GM21529 (cell line): ENCODE measurements around the gene ALDOC.
A peak's percentile ranks its signal among the peaks of the same experiment; 100 is the strongest.
"Not testable (repeated sequence)": the region's sequence is repeated elsewhere in the genome, so short reads cannot be mapped to it uniquely, and the experiment has no call there.

Experiments
- ATAC-seq: cut with Tn5 transposase; IDR thresholded peaks from one replicate; pipeline ENCODE4 v1.9.1; 2021; ENCODE audit not compliant: unreplicated experiment

ALDOC gene

DNA sequence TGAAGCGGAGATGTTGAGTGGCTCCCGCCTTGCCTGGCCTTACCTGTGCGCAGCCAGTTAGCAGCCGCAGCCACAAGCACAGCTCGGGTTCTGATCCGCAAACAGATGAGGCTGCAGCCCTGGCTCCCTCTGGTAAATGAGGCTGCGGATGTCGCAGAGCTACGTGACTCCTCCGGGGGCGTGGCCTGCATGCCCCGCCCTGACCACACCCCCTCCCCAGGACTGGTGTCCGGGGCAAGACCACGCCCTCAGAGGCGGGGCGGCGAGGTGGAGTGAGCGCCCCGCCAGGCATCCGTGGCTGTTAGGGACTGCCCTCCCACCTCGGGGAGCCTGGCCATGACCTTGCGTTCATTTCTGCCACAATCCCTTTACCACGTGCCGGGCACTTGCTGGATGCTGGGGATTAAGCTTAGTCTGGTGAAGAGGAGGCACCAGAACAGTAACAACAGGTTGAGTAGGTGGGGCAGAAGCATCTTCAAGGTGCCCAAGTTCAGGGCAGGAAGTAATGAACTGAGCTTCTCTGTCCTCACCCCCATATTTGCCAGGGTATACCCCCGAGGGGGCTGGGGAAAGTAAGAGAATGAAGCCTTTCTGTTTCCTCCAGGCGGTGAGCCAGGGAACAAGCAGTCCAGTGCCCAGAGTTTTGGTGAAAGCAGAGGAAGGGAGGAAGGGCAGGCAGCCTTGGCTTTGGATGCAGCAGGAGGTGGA lies at the start of gene ALDOC:
ALDOC (minus strand) TSS at position 138 of the 708 bp plus-strand sequence. CDS start 1,363 bp downstream, outside the sequence.
- ATAC-seq: peak; percentile 77

GRCh38 chr17:28624148-28624547 lies 47.5 kb upstream of the ALDOC start:
- ATAC-seq: no peak

GRCh38 chr17:28623696-28624095 lies 47.0 kb upstream of the ALDOC start:
- no peak for ATAC-seq

DNA sequence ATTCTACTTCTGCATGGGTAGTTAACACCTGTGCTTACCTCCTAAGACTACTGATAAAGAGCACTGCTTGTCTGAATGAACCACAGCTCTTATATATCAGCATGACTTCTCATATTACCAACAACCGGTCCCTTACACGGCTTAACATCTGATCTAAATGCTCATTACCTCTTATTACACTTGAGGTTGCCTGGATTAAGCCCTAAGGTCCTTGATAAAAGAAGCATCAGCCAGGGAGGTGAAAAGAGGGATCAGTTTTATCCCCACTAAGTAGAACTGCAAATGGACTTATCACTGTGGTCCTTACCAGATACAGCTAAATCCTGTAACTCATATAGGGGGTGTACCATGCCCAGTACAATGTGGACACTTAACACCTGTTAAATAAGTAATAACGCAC lies 45.5 kb upstream of the ALDOC start:
- no peak for ATAC-seq

DNA sequence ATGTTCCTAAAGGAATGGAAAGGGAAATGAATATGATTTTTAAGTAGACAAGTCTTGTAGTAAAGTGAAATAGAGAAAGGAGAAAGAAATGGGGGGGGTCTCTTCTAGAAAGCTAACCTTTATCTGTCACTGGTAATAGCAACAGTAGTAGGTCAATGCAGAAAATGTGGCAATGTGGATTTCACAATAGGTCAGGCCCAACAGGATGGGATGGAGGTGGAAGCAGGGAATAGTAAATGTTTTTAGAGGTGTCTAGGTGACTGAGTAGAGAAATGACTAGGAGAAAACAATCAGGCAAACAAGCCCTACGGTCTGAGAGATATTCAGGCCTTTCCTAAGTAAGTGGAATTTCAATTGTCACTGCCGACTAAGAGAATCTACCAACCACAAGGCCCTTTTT lies 43.3 kb upstream of the ALDOC start:
- no peak for ATAC-seq

DNA sequence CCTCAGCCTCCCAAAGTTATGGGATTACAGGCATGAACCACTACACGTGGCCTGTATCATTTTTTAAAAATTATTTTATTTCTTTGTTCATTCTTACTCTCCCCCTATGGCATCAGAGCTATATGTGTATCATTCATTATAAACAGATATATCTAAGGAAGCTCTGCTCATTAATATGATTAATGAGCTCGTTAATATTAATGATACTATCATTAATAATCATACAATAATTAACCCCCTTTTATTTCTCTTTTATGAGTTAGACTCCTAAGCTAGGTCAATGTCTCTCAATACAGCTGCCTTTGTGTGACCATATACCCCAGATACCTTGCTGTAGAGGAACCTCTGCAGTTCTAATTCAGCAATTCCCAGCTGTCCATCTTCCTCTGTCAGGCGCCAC lies 41.8 kb upstream of the ALDOC start:
- ATAC-seq: no peak

GRCh38 chr17:28616281-28616680 lies 39.6 kb upstream of the ALDOC start:
- ATAC-seq: no peak

GRCh38 chr17:28615260-28615940 lies 38.7 kb upstream of the ALDOC start:
- ATAC-seq: no peak

DNA sequence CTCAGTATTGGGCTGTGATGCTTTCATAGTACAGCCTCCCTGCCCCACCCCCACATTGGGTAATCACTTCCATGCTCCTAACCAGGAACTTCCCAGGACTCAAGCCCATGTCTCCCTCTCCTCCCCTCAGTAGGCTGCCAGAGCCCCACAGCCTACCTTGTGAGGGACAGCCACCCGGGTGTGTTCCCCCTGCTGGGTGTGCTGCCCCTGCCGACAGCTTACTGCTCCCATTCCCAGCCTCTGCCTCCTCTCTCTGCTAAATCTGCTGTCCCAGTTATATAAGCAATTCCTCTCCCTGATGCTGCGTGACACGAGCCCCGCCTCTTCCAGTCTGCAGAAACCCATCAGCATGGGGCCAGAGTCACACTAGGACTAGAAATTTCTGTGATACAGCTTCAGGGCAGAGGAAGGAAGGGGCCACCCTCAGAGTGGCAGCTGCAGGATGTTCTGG lies 37.3 kb upstream of the ALDOC start, which contains the start of gene RSKR:
RSKR (minus strand) TSS at position 255 of the 451 bp plus-strand sequence; CDS start at position 231, 24 bp downstream.
- no peak for ATAC-seq

DNA sequence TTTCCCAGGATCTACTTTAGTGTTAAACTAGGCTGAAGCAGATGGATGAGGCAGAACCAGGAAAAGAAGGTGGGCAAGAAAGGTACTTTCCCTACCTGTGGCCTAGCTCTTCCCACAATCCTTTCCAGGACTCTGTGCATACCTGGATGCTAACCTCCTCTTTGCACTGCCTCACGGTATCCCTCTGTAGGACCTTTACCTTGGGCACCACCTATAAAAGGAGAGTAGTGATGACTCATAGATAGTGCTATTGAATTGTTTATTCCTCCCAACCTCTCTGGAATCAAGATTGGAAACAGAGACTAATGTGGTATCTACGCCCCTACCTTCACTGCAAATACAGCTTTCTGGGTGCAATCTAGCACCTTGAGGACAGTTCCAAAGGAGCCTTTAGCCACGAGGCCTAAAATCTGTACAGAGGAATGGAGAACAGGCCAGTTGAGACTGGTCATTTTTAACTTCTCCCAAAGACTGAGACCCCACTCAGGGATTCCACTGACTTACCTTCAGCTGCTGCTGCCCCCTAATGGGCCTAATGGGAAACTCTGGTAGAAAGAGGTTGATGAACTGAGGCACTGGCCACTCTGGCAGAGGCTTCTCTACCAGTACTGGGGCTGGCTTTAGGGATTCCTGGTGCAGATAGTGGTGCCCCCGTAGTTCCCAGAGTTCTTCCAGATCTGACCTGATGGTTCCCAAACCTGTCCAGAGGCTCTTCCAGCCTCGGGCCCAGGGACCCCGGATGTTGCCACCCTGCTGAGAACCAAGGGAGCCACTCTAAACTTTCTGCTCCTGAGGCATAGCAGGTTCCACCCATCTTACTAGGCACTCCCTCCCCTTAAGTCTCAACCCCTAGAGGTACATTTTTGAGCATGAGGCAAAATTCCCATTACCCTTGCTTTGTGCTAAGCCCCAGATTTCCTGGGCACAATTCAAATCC lies 36.5 kb upstream of the ALDOC start:
- no peak for ATAC-seq

DNA sequence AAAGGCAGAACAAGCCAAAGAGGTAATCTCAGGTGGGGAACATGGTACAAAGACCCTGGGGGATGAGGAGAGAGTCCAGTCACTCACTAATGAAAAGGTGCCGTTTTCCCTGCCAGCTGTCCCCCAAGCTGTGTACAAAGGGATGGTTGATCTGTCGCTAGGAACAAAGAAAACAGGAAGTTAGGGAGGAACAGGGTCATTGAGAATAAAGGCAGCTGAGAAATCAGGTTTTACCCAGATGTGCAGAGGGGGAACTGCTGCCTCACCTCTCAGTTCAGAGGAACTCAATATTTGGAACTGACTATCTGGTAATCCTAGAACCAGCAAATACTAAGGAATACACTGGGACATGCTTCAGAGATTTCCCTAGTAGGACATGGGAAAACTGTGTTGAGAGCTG lies 35.8 kb upstream of the ALDOC start:
- ATAC-seq: no peak

DNA sequence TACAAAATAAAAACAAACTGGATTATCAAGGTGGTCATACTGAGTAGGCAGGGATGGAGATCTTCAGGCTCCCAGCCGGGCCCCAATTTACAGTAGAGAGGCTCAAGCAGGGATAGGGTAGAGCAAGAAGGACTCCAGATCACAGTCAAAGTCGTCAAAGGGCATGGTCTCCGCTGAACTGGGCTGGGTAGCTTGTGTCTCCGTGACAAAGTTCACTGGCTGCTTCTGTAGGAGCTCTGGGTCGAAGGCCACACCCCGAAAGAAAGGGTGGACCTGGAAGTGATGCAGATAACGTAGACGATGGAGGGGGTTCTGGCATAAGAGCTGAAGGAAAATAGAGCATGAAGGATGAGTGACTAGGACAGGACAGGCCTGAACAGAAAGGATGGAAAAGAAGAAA lies 33.7 kb upstream of the ALDOC start:
- ATAC-seq: no peak

DNA sequence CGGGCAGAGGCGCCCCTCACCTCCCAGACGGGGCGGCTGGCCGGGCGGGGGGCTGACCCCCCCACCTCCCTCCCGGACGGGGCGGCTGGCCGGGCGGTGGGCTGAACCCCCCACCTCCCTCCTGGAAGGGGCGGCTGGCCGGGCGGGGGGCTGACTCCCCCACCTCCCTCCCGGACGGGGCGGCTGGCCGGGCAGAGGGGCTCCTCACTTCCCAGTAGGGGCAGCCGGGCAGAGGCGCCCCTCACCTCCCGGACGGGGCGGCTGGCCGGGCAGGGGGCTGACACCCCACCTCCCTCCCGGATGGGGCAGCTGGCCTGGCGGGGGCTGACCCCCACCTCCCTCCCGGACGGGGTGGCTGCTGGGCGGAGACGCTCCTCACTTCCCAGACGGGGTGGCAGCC lies 27.3 kb upstream of the ALDOC start:
- not testable (repeated sequence) for ATAC-seq

GRCh38 chr17:28599311-28600184 lies 22.9 kb upstream of the ALDOC start:
- ATAC-seq: peak; percentile 52

GRCh38 chr17:28598799-28599310 lies 22.2 kb upstream of the ALDOC start, which contains the start of gene SPAG5:
Gene SPAG5, minus strand, starts transcription at chr17:28599025. Its CDS starts 79 bp downstream, at chr17:28598946.
- ATAC-seq: peak; percentile 76

DNA sequence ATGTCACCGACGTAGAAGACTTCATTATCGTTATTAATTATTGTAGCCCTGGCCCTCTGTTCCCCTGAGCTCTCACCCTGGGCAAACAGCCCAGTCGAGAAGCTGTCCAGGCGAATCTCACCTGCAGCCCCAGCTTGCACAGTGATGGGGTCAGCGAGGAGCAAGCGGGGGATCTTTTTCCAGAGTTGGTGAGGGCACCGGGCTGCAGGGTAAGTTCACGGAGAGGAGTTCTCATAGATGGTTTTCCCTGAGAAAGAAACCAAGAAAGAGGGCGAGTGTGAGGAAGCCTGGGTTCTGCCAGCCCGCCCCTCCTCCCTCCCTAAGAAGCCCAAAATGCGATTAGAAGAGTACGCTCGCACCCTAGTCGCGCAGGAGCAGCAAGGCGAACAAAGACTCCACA lies 21.7 kb upstream of the ALDOC start:
- ATAC-seq: peak; percentile 6

DNA sequence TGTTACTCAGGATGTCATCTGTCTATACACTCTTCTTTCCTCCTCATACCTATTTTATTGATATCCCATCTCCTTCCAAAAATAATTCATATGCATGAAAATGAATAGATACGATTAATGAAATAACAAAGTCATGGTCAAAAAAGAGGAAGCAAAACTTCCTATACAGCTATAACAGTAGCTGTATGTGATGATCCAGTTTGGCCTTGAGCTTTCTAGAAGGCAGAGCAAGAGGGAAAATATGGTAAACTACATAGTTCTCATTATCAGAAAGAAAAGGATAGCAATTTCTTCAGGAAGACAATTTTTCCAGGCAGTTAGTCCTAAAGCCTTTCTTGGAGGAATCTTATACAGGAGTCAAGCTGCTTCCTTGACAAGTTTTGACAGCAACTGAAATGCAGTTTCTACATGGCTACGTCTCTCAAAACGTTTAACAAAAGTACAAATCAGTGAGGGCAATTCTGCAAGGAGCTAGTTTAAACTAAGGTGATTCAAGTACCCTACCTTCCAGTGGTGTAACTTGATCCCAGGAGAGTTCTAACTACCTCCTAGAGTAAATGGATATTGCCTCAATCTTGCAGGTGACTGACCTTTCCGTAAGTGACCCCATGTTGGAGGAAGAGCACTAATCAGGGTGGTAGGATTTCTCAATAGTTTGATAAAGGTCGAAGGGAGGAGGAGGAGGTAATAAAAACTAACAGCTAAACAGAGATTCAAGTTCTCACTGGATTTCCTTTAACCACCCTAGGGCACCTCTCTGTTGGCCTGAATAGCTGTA lies 21.1 kb upstream of the ALDOC start:
- no peak for ATAC-seq

DNA sequence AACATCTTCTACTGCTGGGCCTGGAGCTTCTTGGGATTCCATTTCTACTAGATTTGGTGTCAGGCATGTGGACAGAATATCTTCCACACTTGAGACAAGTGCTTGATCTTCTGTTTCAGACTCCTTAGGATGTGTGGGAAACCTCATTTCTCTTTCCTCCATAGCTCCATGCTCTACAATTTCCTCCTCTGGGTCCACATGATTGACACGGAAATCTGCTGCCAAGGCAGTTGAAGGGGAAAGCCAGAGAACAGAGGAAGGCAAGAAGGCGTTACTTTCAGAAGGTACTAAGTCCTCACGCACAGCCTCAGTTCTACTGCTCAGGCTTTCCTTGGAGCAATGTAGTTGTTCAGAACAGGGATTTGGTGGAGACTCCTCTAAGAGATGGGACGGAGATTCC lies 15.6 kb upstream of the ALDOC start:
- ATAC-seq: no peak

DNA sequence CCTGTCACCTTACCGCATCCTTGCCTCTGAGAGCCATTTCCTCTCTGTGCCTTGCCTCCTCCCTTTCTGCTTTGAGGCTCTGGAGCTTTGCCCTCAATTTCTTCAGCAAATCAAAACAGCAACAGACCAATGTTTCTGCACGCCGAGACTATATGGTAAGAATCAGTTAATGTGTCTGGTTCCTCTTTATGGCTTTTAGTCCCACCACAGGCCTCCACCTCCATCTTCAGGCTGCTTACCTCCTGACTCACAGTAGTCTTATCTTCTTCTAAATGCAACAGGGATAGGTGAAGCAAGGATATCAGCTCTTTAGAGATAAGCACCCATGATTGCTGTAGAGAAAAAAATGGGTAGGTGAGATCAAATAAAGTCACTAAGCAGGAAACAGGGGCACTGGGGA lies 9.2 kb upstream of the ALDOC start:
- ATAC-seq: no peak
